Skeletal muscle cell (primary cell): ENCODE results near the gene SYT17.

ENCODE experiments used
- DNase-seq: peaks from one replicate; pipeline ENCODE4 v3.0.0-alpha.2; 2010; ENCODE audit warnings: low read depth
- H3K4me3 ChIP-seq: 2 replicates; pipeline ENCODE4 v1.5.1; 2011; ENCODE audit warnings: low read depth, mild to moderate bottlenecking, control low read depth, low read length, moderate library complexity

Gene SYT17

DNA sequence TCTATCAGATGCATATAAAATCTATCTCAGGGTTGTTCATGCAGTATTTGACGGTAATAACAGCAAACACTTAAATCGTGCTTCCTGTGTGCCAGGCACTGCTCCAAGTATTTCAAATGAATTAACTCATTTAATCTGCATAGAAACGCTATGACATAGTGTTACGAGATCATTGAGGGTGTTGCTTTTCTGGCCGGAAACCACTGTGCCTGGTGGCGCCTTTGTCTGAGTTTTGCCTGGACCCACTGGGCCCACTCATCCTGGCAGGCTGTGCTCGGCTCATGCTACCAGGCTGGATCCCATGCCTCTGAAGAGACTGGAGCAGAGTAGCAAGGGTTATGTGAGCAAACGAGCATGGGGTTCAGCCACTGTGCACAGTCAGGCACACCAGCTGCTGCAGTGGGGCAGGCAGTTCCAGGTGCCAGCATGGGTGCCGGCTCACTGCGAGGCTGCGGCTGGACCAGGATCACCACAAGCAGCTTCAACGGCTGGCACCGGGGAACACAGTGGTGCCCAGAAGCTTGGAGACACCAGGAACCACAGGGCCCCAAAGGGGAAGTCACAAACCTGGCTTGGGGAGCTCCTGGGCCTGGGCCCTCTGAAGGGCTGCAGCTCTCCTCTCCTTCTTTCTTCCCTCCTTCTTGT lies 71.6 kb downstream of the SYT17 start:
- H3K4me3 ChIP-seq, result no peak overlapping the region
- DNase-seq, result no peak

DNA sequence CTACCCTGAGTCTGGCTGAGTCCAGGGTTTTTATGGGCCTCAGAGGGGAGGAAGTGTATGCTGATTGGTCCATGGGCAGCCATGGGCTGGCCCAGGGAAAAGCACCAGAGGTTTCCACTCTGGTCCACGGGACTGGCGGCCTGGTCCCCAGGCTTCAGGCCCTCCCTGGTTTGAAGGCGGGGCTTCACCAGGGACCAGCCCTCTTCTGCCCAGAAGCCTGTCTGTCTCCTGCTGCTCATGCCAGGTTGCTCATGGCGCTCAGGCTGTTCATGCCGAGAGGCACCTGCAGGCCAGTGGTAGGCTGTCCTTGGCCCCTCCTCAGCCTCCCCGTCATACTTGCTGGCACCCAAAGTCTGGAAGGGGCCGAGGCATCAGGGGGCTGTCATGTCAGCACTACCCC lies 72.5 kb downstream of the SYT17 start:
- DNase-seq, result no peak
- no peak overlapping the region for H3K4me3 ChIP-seq

DNA sequence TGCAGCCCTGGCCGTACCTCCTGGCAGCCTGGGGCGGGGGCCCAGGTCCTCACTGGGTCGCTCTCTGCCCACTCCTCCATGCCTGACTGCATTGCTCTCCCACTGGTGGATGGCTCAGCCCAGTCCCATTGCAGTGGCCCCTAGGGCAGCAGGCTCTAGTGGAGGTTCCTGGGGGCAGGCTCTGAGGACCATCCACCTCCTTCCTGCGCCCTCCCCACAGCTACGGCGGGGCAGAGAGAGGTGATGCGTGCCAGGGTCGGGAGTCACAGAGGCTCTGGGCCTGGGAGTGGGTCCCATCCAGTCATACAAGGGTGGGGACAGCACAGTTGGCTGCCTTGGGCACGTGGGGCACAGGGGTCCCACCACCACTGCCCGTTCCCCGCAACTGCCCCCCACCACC lies 73.5 kb downstream of the SYT17 start:
- no peak overlapping the region for H3K4me3 ChIP-seq
- DNase-seq, result no peak

DNA sequence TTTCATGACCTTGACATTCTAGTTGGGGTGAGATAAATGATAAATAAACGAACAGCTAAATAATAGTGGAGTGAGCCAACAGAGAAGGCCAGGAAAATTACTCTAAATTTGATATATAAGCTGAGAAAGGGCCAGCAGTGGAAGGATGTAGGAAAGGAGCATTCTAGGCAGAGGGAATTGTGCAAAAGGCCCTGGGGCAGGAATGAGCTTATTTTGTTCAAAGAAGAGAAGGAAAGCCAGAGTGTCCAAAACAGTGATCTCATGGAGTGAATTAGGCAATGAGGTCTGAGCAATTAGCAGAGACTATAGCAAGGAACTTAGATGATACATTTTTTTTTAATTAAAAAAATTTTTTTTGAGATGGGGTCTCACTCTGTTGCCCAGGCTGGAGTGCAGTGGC lies 74.1 kb downstream of the SYT17 start:
- no peak overlapping the region for H3K4me3 ChIP-seq
- no peak for DNase-seq

DNA sequence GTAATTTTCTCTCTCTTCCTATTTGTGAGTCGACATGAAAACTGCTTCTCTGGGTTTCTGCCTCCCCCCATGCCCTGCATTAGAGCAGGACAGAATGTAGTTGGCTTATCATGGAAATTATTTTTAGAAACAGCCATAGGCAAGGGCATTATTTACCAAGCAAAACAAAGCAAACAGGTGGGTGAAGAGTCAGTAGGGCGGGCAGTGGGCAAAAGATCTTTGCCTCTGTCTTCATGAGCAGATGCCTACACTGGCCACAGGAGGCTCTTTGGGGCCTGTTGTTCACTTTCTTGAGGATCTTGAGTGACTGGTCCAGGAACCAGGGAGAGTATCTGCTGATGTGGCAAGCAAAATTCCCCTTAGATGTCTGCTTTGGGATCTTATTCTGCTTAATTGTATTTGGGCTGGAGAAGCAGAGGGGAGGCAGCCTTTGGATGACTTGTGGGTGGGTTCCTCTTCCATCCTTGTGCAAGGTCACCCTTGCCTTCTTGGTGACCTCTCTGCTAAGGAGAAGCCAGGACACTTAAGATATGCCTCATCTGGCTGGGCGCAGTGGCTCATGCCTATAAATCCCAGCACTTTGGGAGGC lies 75.0 kb downstream of the SYT17 start:
- no peak overlapping the region for H3K4me3 ChIP-seq
- no peak for DNase-seq

DNA sequence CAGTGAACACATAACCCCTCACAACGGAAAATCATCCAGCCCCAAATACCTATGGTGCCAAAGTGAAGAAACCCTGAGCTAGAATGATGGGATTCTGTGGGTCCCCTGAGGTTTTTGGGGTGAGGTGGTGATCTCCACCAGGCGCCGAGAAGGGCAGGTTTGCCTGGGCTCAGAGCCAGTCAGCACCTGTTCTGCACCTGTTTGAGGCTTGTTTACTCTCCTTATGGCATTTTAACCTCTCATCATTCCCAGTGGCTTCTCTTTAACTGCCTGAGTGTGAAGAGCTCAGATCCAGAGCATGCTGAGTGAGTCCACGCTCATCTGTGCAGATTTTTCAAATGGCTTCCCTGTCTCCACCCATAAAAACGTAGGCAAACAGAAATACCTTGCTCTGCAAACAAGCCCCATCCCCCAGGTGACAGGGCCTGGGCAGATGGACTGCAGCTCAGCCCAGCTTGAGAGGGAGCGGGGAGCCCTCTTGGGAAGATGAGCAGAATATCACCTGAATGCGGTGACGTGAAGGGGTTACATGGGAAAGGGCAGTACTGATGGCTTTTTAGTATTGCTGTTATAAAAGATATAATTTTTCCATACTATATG lies 77.4 kb downstream of the SYT17 start:
- DNase-seq, result no peak

DNA sequence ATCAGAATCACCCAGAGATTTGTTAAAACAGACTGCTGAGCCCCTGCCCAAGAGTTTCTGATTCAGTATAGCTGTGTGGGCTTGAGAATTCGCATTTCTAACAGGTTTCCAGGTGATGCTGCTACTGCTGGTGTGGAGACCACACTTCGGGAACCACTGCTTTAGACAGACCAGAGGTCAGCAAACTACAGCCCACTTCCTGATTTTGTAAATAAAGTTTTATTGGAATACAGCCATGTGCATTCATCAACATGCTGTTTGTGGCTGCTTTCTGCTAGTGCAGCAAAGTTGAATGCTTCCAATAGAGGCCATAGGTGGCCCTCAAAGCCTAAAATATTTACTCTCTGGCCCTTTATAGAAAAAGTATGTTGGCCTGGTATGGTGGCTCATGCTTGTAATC lies 84.9 kb downstream of the SYT17 start:
- no peak overlapping the region for H3K4me3 ChIP-seq
- DNase-seq, result no peak

More for the DNA sequence above, 77.4 kb downstream of the SYT17 start:
- no peak overlapping the region for H3K4me3 ChIP-seq

DNA sequence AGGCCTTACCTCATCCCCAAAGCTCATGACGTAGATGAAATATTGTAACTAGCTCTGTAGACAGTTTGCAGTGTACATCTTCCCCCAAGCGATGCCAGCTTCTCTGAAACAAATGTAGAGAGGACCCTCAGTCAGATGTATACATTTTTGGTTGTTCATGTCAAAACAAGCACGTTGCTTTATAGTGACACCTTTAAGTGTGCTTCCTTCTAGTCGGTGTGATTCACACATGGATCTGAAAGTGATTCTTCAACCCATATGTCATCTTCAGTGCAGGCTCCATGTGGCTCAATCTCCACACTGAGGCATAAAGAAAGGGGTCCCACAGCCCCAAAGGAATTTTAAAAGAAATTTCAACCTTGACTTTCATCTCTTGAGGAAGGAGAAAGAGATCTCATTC lies 86.6 kb downstream of the SYT17 start:
- DNase-seq, result no peak
- no peak overlapping the region for H3K4me3 ChIP-seq

DNA sequence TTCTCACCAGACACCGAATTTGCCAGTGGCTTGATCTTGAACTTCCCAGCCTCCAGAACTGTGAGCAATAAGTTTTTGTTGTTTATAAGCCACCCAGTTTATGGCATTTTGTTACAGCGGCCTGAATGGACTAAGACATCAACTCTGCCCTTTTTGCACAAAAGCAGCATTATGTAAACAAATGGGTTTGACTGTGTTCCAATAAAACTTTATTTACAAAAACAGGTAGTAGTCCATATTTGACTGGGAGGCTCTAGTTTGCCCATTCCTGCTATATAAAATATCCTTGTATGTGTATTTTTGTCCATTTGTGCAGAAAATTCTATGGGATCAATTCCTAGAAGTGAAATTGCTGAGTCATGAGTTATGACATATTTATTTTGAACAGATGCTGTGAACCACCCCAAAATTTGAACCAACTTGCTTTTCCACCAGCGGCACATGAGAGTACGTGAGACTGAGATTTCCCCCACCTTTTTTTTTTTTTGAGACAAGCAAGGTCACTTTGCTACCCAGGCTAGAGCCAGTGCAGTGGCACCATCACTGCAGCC lies 96.2 kb downstream of the SYT17 start:
- no peak for DNase-seq
- no peak overlapping the region for H3K4me3 ChIP-seq

DNA sequence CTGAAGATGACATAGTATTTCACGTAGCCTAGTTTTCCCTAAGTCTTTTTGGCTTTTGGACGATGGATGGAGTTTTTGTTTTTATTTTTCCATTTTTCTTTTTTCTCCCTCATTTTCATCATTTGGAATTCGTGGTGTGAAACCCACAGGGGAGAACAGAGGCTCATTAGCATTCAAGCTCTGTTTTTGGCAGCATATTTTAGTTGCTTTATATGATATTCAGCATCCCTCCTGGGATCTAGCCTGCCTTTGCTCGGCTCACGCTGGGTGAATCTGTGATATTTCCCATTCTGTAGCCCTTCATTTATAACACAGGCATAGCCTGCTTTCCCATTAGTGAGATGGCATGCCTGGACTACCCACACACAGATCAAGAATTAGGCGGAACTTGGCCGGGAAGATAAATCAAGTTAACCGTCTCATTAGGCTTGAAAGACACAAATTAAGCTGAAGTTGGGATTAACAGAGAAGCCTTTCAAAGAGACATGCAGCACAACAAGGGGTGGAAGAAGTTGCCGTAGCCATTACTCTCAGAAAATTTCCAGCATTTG lies 97.4 kb downstream of the SYT17 start:
- H3K4me3 ChIP-seq, result no peak overlapping the region
- DNase-seq, result no peak

DNA sequence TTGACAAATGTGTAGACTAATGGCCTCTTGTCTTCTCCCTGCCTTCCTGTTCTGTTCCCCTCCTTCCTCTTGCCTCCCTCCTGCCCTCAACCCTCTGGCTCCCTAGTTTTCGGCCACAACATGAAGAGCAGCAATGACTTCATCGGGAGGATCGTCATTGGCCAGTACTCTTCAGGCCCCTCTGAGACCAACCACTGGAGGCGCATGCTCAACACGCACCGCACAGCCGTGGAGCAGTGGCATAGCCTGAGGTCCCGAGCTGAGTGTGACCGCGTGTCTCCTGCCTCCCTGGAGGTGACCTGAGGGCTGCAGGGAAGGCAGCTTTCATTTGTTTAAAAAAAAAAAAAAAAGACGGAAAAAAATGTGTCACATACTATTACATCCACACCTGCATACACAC lies 98.7 kb downstream of the SYT17 start:
- no peak for DNase-seq
- H3K4me3 ChIP-seq, result no peak overlapping the region

DNA sequence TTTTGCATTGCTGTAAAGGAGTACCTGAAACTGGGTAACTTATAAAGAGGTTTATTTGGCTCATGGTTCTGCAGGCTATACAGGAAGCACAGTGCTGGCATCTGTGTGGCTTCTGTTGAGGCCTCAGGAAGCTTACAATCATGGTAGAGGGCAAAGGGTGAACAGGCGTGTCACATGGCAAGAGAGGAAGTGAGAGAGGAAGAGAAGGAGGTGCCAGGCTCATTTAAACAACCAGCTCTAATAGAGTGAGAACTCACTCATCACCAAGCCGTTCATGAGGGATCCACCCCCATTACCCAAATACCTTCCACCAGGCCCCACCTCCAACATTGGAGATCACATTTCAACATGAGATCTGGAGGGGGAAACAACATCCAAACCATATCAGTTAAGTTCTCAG lies 101.1 kb downstream of the SYT17 start:
- no peak for DNase-seq
- H3K4me3 ChIP-seq, result no peak overlapping the region

DNA sequence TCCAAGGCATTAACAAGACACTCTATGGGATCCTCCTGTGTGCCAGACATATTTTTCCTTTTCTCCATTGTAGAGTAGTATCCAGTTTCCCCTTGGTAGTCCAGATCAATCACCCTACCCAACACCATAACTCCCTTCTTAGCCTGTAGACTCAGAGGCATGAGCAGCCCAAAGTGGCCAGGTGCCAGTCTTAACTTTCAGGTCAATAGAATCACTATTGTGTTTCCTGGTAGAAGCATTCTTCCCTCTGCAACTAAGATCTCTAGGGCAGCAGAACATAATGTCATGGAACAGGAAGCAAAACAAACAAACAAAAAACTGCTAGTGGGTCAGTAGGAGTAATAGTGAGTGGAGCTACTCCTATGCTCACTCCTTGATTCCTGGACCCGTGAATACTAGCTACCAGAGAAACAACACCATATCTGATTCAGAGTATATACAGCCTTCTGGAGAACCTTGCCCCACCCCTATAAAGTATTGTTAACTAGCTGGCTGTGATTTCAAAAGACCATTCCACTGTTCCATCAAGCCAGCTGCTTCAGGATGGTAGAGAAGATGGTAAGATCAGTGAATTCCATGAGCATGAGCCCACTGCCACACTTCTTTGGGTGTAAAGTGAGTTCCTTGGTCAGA lies 106.2 kb downstream of the SYT17 start:
- DNase-seq, result no peak
- H3K4me3 ChIP-seq, result no peak overlapping the region

DNA sequence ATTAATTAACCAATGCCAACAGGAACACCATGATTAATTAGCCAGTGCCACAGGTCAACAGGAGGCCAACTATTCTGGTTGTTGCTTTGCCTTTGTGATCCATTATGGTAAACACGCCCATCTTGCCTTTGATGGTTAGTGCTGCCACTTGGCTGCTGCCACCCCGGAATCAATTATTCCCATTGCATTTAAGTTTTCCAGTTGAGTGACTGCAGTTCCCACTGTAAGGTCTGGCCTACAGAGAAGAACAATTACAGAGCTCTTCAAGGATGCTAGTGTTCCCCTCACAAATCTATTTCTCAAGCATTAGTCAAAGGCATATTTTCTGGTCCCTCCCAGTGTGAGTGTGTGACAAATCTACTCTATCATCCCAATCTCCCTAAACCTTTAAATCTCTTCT lies 110.4 kb downstream of the SYT17 start:
- H3K4me3 ChIP-seq, result no peak overlapping the region
- no peak for DNase-seq

DNA sequence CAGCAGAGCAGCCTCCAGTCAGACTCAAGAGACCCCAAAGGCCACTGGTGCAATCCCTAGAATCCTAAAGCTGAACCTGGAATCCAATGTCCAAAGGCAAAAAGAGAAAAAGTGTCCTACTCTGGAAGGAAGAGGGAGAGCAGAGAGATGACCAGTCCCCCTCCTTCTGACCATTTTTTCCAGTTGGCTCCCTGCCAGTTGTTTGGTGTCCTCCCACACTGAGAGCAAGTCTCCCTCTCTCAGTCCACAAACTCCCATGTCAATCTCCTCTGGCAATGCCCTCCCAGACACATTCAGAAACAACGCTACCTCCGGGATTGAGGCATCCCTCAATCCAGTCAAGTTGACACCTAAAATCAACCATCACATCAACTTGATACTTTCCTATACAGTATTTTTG lies 113.2 kb downstream of the SYT17 start:
- DNase-seq, result no peak
- H3K4me3 ChIP-seq, result no peak overlapping the region

DNA sequence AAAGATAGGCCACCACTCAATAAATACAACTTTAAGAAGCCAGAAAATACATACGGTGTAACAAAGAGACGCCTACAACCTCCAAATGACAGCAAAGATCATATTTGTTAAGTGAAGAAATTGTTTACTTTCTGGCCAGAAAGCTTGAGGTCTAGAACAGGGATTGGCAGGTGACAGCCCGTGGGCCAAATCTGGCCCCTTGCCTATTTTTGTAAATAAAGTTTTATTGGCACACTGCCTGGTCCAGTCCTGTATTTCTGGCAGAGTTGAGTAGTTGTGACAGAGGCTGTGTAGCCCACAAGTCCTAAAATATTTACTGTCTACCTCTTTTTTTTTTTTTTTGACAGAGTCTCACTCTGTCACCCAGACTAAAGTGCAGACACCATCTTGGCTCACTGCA lies 114.1 kb downstream of the SYT17 start:
- H3K4me3 ChIP-seq, result no peak overlapping the region
- no peak for DNase-seq

DNA sequence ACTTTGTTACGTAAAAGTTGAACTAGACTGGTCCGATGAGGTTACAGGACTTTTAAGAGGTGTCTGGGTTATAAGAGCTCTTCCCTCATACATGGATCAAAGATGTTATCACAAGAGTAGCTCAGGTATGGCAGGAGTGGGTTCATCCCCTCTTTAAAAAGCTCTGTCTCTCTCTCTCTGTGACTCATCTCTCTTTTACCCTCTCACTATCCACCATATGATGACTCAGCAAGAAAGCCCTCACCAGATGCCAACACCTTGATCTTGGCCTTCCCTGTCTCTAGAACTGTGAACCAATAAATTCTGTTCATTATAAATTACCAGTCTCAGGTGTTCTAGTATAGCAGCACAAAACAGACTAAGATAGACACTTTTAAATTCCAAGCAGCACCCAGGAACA lies 115.6 kb downstream of the SYT17 start:
- DNase-seq, result no peak
- no peak overlapping the region for H3K4me3 ChIP-seq

DNA sequence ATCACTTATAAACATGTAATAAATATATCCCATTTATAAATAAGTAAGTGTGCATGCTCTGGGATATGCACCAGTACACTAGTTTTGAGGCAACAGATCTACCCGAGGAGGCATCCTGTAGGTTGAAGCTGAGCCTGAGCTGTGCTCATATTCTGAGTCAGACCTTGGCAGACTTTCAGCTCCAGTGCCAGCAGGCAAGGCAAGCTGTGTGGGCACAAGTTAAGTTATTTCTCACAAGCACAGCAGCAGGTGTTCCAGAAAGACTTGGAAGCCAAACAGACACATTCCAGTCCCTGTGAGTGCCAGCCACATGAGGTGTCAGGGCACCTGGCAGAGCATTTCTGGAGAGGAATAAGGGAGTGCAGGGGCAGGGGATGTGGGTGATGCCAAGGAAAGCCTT lies 116.2 kb downstream of the SYT17 start:
- no peak for DNase-seq
- no peak overlapping the region for H3K4me3 ChIP-seq

DNA sequence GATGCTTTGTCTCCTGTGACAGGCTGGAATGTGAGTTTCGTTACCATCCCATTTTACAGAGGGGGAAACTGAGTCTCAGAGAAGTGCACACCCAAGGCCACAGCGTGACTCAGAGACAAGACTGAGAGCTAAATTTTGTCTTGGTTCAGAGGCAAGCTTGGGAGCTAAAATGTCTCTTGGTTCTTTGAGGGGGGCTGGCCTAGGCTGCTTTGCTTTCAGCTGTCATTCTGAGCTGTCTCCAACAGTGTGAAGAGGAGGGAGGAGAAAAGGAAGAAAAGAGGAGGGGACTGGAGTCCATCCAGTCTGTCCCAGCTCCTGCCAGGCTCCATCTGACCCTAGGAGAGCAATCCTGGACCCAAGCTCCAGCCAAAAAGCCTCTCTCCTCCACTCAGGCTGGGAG lies 117.4 kb downstream of the SYT17 start, which contains the start of gene CLEC19A:
CLEC19A (plus strand) TSS at position 301 of the 400 bp plus-strand sequence. CDS start 121 bp downstream, outside the sequence.
- DNase-seq, result no peak

DNA sequence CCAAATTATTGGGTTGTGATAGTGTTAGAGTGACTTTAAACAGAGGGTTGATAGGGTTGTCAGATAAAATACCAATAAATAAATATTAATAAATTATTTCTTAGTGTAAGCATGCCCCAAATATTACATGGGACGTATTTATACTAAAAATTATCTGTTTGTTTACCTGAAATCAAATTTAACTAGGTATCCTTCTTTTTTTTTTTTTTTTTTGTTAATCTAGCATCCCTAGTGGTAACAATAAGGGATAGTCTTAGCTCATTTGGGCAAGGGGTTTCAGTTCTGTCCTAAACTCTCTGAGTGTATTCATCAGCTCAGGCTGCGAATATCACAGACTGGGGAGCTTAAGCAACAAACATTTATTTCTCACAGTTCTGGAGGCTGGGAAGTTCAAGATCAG lies 118.8 kb downstream of the SYT17 start:
- no peak overlapping the region for H3K4me3 ChIP-seq
- no peak for DNase-seq

More for the DNA sequence above, 117.4 kb downstream of the SYT17 start, which contains the start of gene CLEC19A:
- H3K4me3 ChIP-seq, result no peak within 1 kb of the TSS
